NB4 (cell line): Measurements from ENCODE around the gene TPM1.

ENCODE experiments used
- CTCF ChIP-seq: IDR thresholded peaks from one replicate; pipeline ENCODE4 v1.5.1; 2012; ENCODE audit warnings: low read depth, low read length
- MAX ChIP-seq: IDR thresholded peaks from 2 replicates; pipeline ENCODE4 v1.6.1; 2011; ENCODE audit warnings: low read depth, low read length
- POLR2A ChIP-seq: IDR thresholded peaks from 2 replicates; pipeline ENCODE4 v1.6.1; 2011; ENCODE audit warnings: mild to moderate bottlenecking; ENCODE audit not compliant: insufficient read length; ENCODE audit errors: extremely low read depth

- TF ChIP-seq CTCF (no peak), POLR2A (no peak), MAX (no peak)
Measured at GRCh38 chr15:63067976-63068743, 25.6 kb downstream of the TPM1 start.
